IMR-90 (cell line): ENCODE measurements around the gene TNFRSF25.

ENCODE experiments used
- CEBPB ChIP-seq: IDR thresholded peaks from 2 replicates; pipeline ENCODE4 v1.6.1; 2012; ENCODE audit warnings: low read depth, low read length, improper control_type of control experiment
- MAZ ChIP-seq: IDR thresholded peaks from 2 replicates; pipeline ENCODE4 v1.6.1; 2012; ENCODE audit warnings: low read depth, mild to moderate bottlenecking, low read length, improper control_type of control experiment, moderate library complexity, borderline replicate concordance
- POLR2A ChIP-seq: IDR thresholded peaks from 2 replicates; pipeline ENCODE4 v1.6.1; 2012; ENCODE audit warnings: mild to moderate bottlenecking, low read depth, low read length
- SMC3 ChIP-seq: fragments of 150-350 bp; IDR thresholded peaks from 2 replicates; pipeline ENCODE4 v1.6.1; 2016; ENCODE audit warnings: low read depth, mild to moderate bottlenecking, antibody characterized with exemption, low read length, moderate library complexity
- TF ChIP-seq, protein P1 (sequence below): fragments of 150-350 bp; IDR thresholded peaks from 2 replicates; pipeline ENCODE4 v1.6.1; 2016; ENCODE audit warnings: low read depth, mild to moderate bottlenecking, low read length, moderate library complexity, borderline replicate concordance
- TF ChIP-seq, protein P2 (sequence below): conservative IDR thresholded peaks from 2 replicates; pipeline ENCODE4 v1.5.1; 2012; ENCODE audit warnings: mild to moderate bottlenecking, low read depth, low read length, improper control_type of control experiment

DNA sequence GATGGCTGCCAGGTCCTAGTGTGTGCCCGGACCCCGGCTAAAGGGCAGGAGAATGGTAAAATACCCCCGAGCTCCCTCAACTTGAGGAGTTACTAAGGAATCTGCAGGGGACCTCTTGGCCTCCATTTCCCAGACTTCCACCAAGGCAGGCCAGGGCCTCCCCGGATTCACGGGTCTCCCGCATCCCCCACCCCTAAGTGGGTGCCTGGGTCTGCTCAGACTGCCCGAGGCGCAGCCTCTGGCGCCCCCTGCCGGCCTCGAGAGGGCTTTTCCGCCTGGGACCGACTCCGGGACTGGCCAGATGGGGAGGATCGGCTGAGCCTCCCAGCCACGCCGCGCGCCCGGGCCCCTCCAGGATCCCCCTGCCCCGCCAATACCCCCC lies 23.8 kb upstream of the TNFRSF25 start:
- TF ChIP-seq, protein P1, sequence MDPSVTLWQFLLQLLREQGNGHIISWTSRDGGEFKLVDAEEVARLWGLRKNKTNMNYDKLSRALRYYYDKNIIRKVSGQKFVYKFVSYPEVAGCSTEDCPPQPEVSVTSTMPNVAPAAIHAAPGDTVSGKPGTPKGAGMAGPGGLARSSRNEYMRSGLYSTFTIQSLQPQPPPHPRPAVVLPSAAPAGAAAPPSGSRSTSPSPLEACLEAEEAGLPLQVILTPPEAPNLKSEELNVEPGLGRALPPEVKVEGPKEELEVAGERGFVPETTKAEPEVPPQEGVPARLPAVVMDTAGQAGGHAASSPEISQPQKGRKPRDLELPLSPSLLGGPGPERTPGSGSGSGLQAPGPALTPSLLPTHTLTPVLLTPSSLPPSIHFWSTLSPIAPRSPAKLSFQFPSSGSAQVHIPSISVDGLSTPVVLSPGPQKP: no peak
- TF ChIP-seq POLR2A: no peak
- TF ChIP-seq, protein P2, sequence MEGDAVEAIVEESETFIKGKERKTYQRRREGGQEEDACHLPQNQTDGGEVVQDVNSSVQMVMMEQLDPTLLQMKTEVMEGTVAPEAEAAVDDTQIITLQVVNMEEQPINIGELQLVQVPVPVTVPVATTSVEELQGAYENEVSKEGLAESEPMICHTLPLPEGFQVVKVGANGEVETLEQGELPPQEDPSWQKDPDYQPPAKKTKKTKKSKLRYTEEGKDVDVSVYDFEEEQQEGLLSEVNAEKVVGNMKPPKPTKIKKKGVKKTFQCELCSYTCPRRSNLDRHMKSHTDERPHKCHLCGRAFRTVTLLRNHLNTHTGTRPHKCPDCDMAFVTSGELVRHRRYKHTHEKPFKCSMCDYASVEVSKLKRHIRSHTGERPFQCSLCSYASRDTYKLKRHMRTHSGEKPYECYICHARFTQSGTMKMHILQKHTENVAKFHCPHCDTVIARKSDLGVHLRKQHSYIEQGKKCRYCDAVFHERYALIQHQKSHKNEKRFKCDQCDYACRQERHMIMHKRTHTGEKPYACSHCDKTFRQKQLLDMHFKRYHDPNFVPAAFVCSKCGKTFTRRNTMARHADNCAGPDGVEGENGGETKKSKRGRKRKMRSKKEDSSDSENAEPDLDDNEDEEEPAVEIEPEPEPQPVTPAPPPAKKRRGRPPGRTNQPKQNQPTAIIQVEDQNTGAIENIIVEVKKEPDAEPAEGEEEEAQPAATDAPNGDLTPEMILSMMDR: peak; percentile 86
- no peak for TF ChIP-seq CEBPB
- TF ChIP-seq SMC3: peak; percentile 40; the same call in 1 of the 2 replicates
- 0 out of 2 replicates have a peak, but pooled peaks have one; percentile 59 for TF ChIP-seq MAZ
